Measurements from ENCODE around the gene UMAD1.

UMAD1 gene

GRCh38 chr7:7707806-7708205 lies 67.3 kb downstream of the UMAD1 start:
- TF ChIP-seq, protein P1, sequence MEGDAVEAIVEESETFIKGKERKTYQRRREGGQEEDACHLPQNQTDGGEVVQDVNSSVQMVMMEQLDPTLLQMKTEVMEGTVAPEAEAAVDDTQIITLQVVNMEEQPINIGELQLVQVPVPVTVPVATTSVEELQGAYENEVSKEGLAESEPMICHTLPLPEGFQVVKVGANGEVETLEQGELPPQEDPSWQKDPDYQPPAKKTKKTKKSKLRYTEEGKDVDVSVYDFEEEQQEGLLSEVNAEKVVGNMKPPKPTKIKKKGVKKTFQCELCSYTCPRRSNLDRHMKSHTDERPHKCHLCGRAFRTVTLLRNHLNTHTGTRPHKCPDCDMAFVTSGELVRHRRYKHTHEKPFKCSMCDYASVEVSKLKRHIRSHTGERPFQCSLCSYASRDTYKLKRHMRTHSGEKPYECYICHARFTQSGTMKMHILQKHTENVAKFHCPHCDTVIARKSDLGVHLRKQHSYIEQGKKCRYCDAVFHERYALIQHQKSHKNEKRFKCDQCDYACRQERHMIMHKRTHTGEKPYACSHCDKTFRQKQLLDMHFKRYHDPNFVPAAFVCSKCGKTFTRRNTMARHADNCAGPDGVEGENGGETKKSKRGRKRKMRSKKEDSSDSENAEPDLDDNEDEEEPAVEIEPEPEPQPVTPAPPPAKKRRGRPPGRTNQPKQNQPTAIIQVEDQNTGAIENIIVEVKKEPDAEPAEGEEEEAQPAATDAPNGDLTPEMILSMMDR (conservative IDR thresholded peaks at IDR 0.05; ENCODE audit: low read length), result no peak
- TF ChIP-seq EZH2phosphoT487 (IDR thresholded peaks at IDR 0.05; ENCODE audit: borderline replicate concordance), result no peak
- H3K4me1 ChIP-seq (ENCODE audit: insufficient read depth, low read length, poor library complexity, severe bottlenecking), result peaks cover 4% of the 10 kb centered on the region
- no peak overlapping the region for H3K4me3 ChIP-seq (ENCODE audit: low read length, poor library complexity, severe bottlenecking)
- no peaks in the 10 kb centered on the region for H3K36me3 ChIP-seq (ENCODE audit: insufficient read depth, low read length)
- no peaks in the 10 kb centered on the region for H3K79me2 ChIP-seq (ENCODE audit: insufficient read depth, low read length)
- no peaks in the 10 kb centered on the region for H3F3A ChIP-seq (ENCODE audit: low read depth)
- H3K9me2 ChIP-seq (replicated peaks; ENCODE audit: low read depth, low read length), result no peaks in the 10 kb centered on the region
- no peaks in the 10 kb centered on the region for H3K9me3 ChIP-seq (ENCODE audit: insufficient read depth, low read depth, low read length)
- H3K27me3 ChIP-seq (ENCODE audit: insufficient read depth, low read length, poor library complexity, severe bottlenecking), result no peaks in the 10 kb centered on the region
- no peak overlapping the region for H3K4me2 ChIP-seq (ENCODE audit: low read depth, low read length, poor library complexity, severe bottlenecking)
- H4K20me1 ChIP-seq (ENCODE audit: insufficient read depth, low read length, poor library complexity, severe bottlenecking), result no peaks in the 10 kb centered on the region
- no peak overlapping the region for H2AFZ ChIP-seq (ENCODE audit: low read length)
- H3K9ac ChIP-seq (ENCODE audit: low read depth, low read length, poor library complexity, severe bottlenecking), result no peak overlapping the region

GRCh38 chr7:7709291-7709690 lies 68.7 kb downstream of the UMAD1 start:
- no peaks in the 10 kb centered on the region for H3K27me3 ChIP-seq (ENCODE audit: insufficient read depth, low read length, poor library complexity, severe bottlenecking)
- no peaks in the 10 kb centered on the region for H4K20me1 ChIP-seq (ENCODE audit: insufficient read depth, low read length, poor library complexity, severe bottlenecking)
- peaks cover 12% of the 10 kb centered on the region for H3K4me1 ChIP-seq (ENCODE audit: insufficient read depth, low read length, poor library complexity, severe bottlenecking)
- no peaks in the 10 kb centered on the region for H3K9me2 ChIP-seq (replicated peaks; ENCODE audit: low read depth, low read length)
- no peaks in the 10 kb centered on the region for H3K79me2 ChIP-seq (ENCODE audit: insufficient read depth, low read length)
- H2AFZ ChIP-seq (ENCODE audit: low read length), result no peak overlapping the region
- no peak overlapping the region for H3K9ac ChIP-seq (ENCODE audit: low read depth, low read length, poor library complexity, severe bottlenecking)
- TF ChIP-seq, protein P1 (conservative IDR thresholded peaks at IDR 0.05; ENCODE audit: low read length), result no peak
- no peak for TF ChIP-seq EZH2phosphoT487 (IDR thresholded peaks at IDR 0.05; ENCODE audit: borderline replicate concordance)
- no peaks in the 10 kb centered on the region for H3K9me3 ChIP-seq (ENCODE audit: insufficient read depth, low read depth, low read length)
- no peaks in the 10 kb centered on the region for H3K36me3 ChIP-seq (ENCODE audit: insufficient read depth, low read length)
- H3K4me2 ChIP-seq (ENCODE audit: low read depth, low read length, poor library complexity, severe bottlenecking), result no peak overlapping the region
- no peaks in the 10 kb centered on the region for H3F3A ChIP-seq (ENCODE audit: low read depth)
- no peak overlapping the region for H3K4me3 ChIP-seq (ENCODE audit: low read length, poor library complexity, severe bottlenecking)

DNA sequence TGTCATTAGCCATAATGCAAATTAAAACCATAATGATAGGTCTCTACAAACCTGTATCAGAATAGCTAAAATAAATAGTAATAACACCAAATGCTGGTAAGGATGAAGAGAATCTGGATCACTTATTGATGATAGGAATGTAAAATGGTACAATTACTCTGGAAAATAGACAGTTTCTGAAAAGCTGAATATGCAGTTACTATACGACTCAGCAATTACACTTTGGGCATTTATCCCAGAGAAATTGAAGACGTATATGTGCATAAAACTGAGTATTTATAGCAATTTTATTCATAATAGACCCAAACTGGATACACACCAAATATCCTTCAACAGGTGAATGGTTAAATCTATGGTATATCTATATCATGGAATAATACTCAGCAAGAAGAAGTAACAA lies 69.9 kb downstream of the UMAD1 start:
- Histone ChIP-seq H3K9me2 (replicated peaks; ENCODE audit: low read depth, low read length) (no peaks in the 10 kb centered on the region), H2AFZ (ENCODE audit: low read length) (no peak overlapping the region), H3K4me3 (ENCODE audit: low read length, poor library complexity, severe bottlenecking) (no peak overlapping the region), H3K79me2 (ENCODE audit: insufficient read depth, low read length) (no peaks in the 10 kb centered on the region), H3K4me2 (ENCODE audit: low read depth, low read length, poor library complexity, severe bottlenecking) (no peak overlapping the region), H4K20me1 (ENCODE audit: insufficient read depth, low read length, poor library complexity, severe bottlenecking) (no peaks in the 10 kb centered on the region), H3K27me3 (ENCODE audit: insufficient read depth, low read length, poor library complexity, severe bottlenecking) (no peaks in the 10 kb centered on the region), H3K9me3 (ENCODE audit: insufficient read depth, low read depth, low read length) (no peaks in the 10 kb centered on the region), H3K4me1 (ENCODE audit: insufficient read depth, low read length, poor library complexity, severe bottlenecking) (peaks cover 12% of the 10 kb centered on the region), H3F3A (ENCODE audit: low read depth) (no peaks in the 10 kb centered on the region), H3K36me3 (ENCODE audit: insufficient read depth, low read length) (no peaks in the 10 kb centered on the region), H3K9ac (ENCODE audit: low read depth, low read length, poor library complexity, severe bottlenecking) (no peak overlapping the region)
- TF ChIP-seq, protein P1 (conservative IDR thresholded peaks at IDR 0.05; ENCODE audit: low read length), result no peak
